Muscle layer of duodenum (tissue), 2 donors: ENCODE results near the gene ATP10A.

Source experiments
- H3K27ac ChIP-seq: one replicate; pipeline ENCODE4 v1.7.0; 2013; ENCODE audit warnings: mild to moderate bottlenecking, low read length
- H3K27me3 ChIP-seq: one replicate; pipeline ENCODE4 v1.7.0; 2013; ENCODE audit warnings: low read depth, mild to moderate bottlenecking, control low read depth, low read length
- H3K36me3 ChIP-seq, 2 donors: one replicate each; pipeline ENCODE4 v1.7.0; 2013; ENCODE audit warnings: low read length in 2 of 2, control low read depth in 1 of 2, mild to moderate bottlenecking in 1 of 2; ENCODE audit not compliant: insufficient read depth in 2 of 2, control insufficient read depth in 1 of 2
- H3K4me1 ChIP-seq, 2 donors: one replicate each; pipeline ENCODE4 v1.7.0; 2013; ENCODE audit warnings: low read length in 2 of 2, mild to moderate bottlenecking in 2 of 2, control low read depth in 1 of 2, moderate library complexity in 1 of 2; ENCODE audit not compliant: insufficient read depth in 2 of 2, control insufficient read depth in 1 of 2
- H3K4me3 ChIP-seq, 2 donors: one replicate each; pipeline ENCODE4 v1.7.0; 2013; ENCODE audit warnings: low read length in 2 of 2, low read depth in 1 of 2, mild to moderate bottlenecking in 1 of 2
- H3K9me3 ChIP-seq, 2 donors: one replicate each; pipeline ENCODE4 v1.7.0; 2013; ENCODE audit warnings: low read length in 2 of 2, control low read depth in 1 of 2, mild to moderate bottlenecking in 1 of 2; ENCODE audit not compliant: control insufficient read depth in 1 of 2
- donor health status: healthy.

Gene ATP10A

DNA sequence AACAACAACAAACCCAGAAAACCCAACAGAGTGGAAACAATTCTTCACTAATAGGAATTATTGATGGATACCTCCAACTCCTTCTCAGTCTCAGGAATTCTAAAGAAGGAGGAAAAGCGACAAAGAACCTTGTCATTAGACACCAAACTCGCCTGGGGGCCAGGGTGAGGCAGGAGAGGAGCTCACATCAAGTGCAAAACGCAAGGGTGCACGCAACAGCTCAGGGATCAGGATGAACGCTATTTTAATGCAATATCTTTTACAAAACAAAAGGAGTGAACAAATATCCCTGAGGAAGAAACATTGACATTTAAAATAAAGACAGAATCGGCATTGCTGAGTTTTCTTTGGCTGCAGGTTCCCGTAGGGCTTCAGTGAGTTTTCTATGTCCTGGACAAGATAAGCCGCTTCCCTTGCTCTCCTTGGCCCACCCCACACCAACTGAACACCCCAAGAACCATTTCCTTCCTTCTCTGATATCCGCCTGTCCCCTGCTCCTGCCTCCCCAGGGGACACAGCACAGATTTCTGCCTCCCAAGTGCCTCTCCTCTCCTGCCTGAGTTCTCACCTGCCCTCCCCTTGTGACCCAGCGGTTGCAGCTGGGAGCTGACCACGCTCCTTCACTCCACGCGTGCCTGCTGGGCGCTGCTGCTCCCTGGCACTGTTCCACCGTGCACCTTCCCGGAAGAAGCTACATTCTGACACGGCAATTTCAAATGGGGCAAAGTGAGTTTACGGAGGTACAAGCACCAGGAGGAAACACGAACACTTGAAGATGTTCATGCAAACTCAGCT lies 63.0 kb downstream of the ATP10A start:
- no peak overlapping the region for H3K4me3 ChIP-seq
- H3K9me3 ChIP-seq, result no peaks in the 10 kb centered on the region
- no peaks in the 10 kb centered on the region for H3K36me3 ChIP-seq
- no peak overlapping the region for H3K27ac ChIP-seq
- no peaks in the 10 kb centered on the region for H3K27me3 ChIP-seq
- peaks cover 0 to 6% of the 10 kb centered on the region in 2 donors for H3K4me1 ChIP-seq

- Histone ChIP-seq H3K4me1 (peaks cover 0 to 6% of the 10 kb centered on the region in 2 donors), H3K4me3 (no peak overlapping the region), H3K36me3 (no peaks in the 10 kb centered on the region), H3K27ac (no peak overlapping the region), H3K9me3 (no peaks in the 10 kb centered on the region), H3K27me3 (no peaks in the 10 kb centered on the region)
Observed at GRCh38 chr15:25797936-25798901, 64.9 kb downstream of the ATP10A start.

- Histone ChIP-seq H3K4me1 (peaks cover 0 to 6% of the 10 kb centered on the region in 2 donors), H3K9me3 (no peaks in the 10 kb centered on the region), H3K27ac (no peak overlapping the region), H3K36me3 (no peaks in the 10 kb centered on the region), H3K4me3 (no peak overlapping the region), H3K27me3 (no peaks in the 10 kb centered on the region)
Observed at GRCh38 chr15:25797511-25797935, 65.6 kb downstream of the ATP10A start.

- Histone ChIP-seq H3K27ac (no peak overlapping the region), H3K4me1 (peaks cover 0 to 6% of the 10 kb centered on the region in 2 donors), H3K27me3 (no peaks in the 10 kb centered on the region), H3K9me3 (no peaks in the 10 kb centered on the region), H3K36me3 (no peaks in the 10 kb centered on the region), H3K4me3 (no peak overlapping the region)
Observed at GRCh38 chr15:25797035-25797434, 66.1 kb downstream of the ATP10A start.

DNA sequence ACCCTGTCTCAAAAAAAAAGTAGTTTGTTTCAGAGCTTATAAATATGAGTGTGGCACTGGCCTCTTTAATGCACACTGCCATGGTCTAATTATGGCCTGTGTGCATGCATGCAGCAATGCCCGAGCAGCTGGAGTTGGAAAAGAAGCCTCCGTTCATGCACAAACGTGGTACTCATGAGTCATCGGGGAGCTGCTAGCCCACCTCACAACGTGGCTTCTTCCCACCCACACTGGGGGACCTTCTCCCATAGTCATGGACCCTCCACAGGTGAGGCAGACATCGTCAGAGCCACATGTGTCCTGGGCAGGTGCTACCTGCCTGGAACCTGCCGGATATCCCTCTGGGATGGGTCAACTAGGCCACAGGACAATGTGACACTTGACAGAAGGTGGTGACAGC lies 66.7 kb downstream of the ATP10A start:
- no peak overlapping the region for H3K27ac ChIP-seq
- H3K4me1 ChIP-seq, result peaks cover 0 to 6% of the 10 kb centered on the region in 2 donors
- H3K27me3 ChIP-seq, result no peaks in the 10 kb centered on the region
- H3K36me3 ChIP-seq, result no peaks in the 10 kb centered on the region
- H3K4me3 ChIP-seq, result no peak overlapping the region
- no peaks in the 10 kb centered on the region for H3K9me3 ChIP-seq

GRCh38 chr15:25795712-25796111 lies 67.4 kb downstream of the ATP10A start:
- Histone ChIP-seq H3K9me3 (no peaks in the 10 kb centered on the region), H3K36me3 (no peaks in the 10 kb centered on the region), H3K27ac (no peak overlapping the region), H3K4me1 (peaks cover 0 to 6% of the 10 kb centered on the region in 2 donors), H3K27me3 (no peaks in the 10 kb centered on the region), H3K4me3 (no peak overlapping the region)

DNA sequence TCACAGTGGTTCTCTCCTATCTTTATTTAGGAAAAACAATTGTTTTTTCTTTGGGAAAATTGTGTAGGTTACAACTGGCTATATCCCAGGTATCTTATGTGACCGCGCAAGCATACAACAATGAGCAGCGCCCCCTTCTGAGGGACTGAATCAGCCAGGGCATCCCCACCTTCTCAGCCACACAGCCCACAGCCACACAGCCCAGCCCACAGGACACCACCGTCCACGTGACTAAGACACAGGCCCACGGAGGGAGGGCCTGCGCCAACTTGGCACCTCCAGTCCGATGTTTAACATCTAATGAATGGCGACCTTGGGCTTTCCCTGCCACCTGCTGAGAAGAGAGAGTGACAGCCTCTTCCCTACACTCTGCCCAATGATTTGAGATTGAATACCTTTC lies 68.1 kb downstream of the ATP10A start:
- Histone ChIP-seq H3K36me3 (no peaks in the 10 kb centered on the region), H3K4me1 (peaks cover 0 to 6% of the 10 kb centered on the region in 2 donors), H3K4me3 (no peak overlapping the region), H3K27ac (no peak overlapping the region), H3K27me3 (no peaks in the 10 kb centered on the region), H3K9me3 (no peaks in the 10 kb centered on the region)

- H3K4me3 ChIP-seq, result no peak overlapping the region
- no peak overlapping the region for H3K27ac ChIP-seq
- H3K4me1 ChIP-seq, result peaks cover 0 to 6% of the 10 kb centered on the region in 2 donors
- H3K9me3 ChIP-seq, result no peaks in the 10 kb centered on the region
- no peaks in the 10 kb centered on the region for H3K36me3 ChIP-seq
- no peaks in the 10 kb centered on the region for H3K27me3 ChIP-seq
Observed at GRCh38 chr15:25793354-25794050, 69.6 kb downstream of the ATP10A start.

DNA sequence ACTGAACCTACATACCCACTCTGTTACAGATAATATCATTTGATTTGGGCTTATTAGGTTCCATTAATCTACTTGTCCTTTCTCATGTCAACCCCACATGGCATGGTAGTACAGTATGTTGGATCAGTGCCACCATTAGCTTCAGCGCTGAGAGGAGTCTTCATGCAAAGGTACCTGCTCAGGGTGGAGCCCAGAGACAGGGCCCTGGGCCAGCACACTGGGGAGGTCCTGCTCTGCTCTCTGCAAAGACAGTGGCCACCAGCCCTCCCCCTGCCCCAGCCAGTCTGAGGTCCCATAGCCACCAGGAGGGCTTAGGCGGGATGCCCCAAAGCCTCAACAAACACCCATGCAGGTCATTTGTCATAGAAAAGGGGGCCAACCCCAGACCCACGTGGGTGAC lies 71.0 kb downstream of the ATP10A start:
- H3K27ac ChIP-seq, result no peak overlapping the region
- H3K4me1 ChIP-seq, result peaks cover 5 to 11% of the 10 kb centered on the region in 2 donors

GRCh38 chr15:25790000-25790660 lies 73.0 kb downstream of the ATP10A start:
- Histone ChIP-seq H3K4me1 (peaks cover 5 to 13% of the 10 kb centered on the region in 2 donors), H3K27ac (peak overlapping the region; percentile 74), H3K36me3 (no peaks in the 10 kb centered on the region), H3K9me3 (no peaks in the 10 kb centered on the region), H3K4me3 (no peak overlapping the region), H3K27me3 (no peaks in the 10 kb centered on the region)

More for the DNA sequence above, 71.0 kb downstream of the ATP10A start:
- Histone ChIP-seq H3K4me3 (no peak overlapping the region), H3K9me3 (no peaks in the 10 kb centered on the region), H3K27me3 (no peaks in the 10 kb centered on the region), H3K36me3 (no peaks in the 10 kb centered on the region)
